IPS-20b (cell line): ENCODE measurements around the gene CDK6.

Experiments used
- H3K27ac ChIP-seq: one replicate; pipeline ENCODE4 v1.5.1; 2013; ENCODE audit warnings: low read length
- H3K27me3 ChIP-seq: 2 replicates; pipeline ENCODE4 v1.6.1; 2013; ENCODE audit warnings: mild to moderate bottlenecking, low read length, inconsistent platforms; ENCODE audit not compliant: insufficient read depth
- H3K36me3 ChIP-seq: 2 replicates; pipeline ENCODE4 v1.6.1; 2013; ENCODE audit warnings: low read depth, mild to moderate bottlenecking, inconsistent platforms, low read length, moderate library complexity; ENCODE audit not compliant: insufficient read depth
- H3K4me1 ChIP-seq: 2 replicates; pipeline ENCODE4 v1.6.1; 2013; ENCODE audit warnings: mild to moderate bottlenecking, control low read depth, inconsistent platforms, low read length, moderate library complexity; ENCODE audit not compliant: insufficient read depth
- H3K4me3 ChIP-seq: 2 replicates; pipeline ENCODE4 v1.5.1; 2013; ENCODE audit warnings: mild to moderate bottlenecking, low read length, inconsistent platforms
- H3K9ac ChIP-seq: 2 replicates; pipeline ENCODE4 v1.6.1; 2013; ENCODE audit warnings: low read depth, mild to moderate bottlenecking, inconsistent platforms, low read length, moderate library complexity
- H3K9me3 ChIP-seq: 2 replicates; pipeline ENCODE4 v1.6.1; 2013; ENCODE audit warnings: mild to moderate bottlenecking, low read depth, low read length, inconsistent platforms; ENCODE audit not compliant: insufficient read depth

The CDK6 gene

GRCh38 chr7:92799446-92800211 lies 36.7 kb downstream of the CDK6 start:
- Histone ChIP-seq H3K4me3 (no peak overlapping the region), H3K9ac (no peak overlapping the region), H3K36me3 (no peaks in the 10 kb centered on the region), H3K27me3 (no peaks in the 10 kb centered on the region), H3K27ac (no peak overlapping the region), H3K4me1 (no peaks in the 10 kb centered on the region), H3K9me3 (no peaks in the 10 kb centered on the region)

- H3K4me1 ChIP-seq, result no peaks in the 10 kb centered on the region
- H3K27ac ChIP-seq, result no peak overlapping the region
- H3K9me3 ChIP-seq, result no peaks in the 10 kb centered on the region
- H3K27me3 ChIP-seq, result no peaks in the 10 kb centered on the region
- no peak overlapping the region for H3K4me3 ChIP-seq
- no peak overlapping the region for H3K9ac ChIP-seq
- no peaks in the 10 kb centered on the region for H3K36me3 ChIP-seq
These were observed 37.7 kb downstream of the CDK6 start for GRCh38 chr7:92798517-92799249.

GRCh38 chr7:92797693-92798092 lies 38.7 kb downstream of the CDK6 start:
- H3K4me1 ChIP-seq, result no peaks in the 10 kb centered on the region
- no peaks in the 10 kb centered on the region for H3K36me3 ChIP-seq

GRCh38 chr7:92797284-92797683 lies 39.1 kb downstream of the CDK6 start:
- Histone ChIP-seq H3K9me3 (no peaks in the 10 kb centered on the region), H3K27ac (no peak overlapping the region), H3K36me3 (no peaks in the 10 kb centered on the region), H3K4me1 (no peaks in the 10 kb centered on the region), H3K4me3 (no peak overlapping the region), H3K27me3 (no peaks in the 10 kb centered on the region), H3K9ac (no peak overlapping the region)

More at GRCh38 chr7:92797693-92798092, 38.7 kb downstream of the CDK6 start:
- Histone ChIP-seq H3K9ac (no peak overlapping the region), H3K27ac (no peak overlapping the region), H3K9me3 (no peaks in the 10 kb centered on the region), H3K4me3 (no peak overlapping the region), H3K27me3 (no peaks in the 10 kb centered on the region)

- no peaks in the 10 kb centered on the region for H3K4me1 ChIP-seq
- no peaks in the 10 kb centered on the region for H3K36me3 ChIP-seq
- no peaks in the 10 kb centered on the region; the same call in 1 of the 2 replicates for H3K9me3 ChIP-seq
- H3K4me3 ChIP-seq, result no peak overlapping the region
- H3K27me3 ChIP-seq, result no peaks in the 10 kb centered on the region
- no peak overlapping the region for H3K27ac ChIP-seq
- H3K9ac ChIP-seq, result no peak overlapping the region
These were observed 41.5 kb downstream of the CDK6 start for GRCh38 chr7:92794831-92795230.

GRCh38 chr7:92794391-92794790 lies 42.0 kb downstream of the CDK6 start:
- H3K9ac ChIP-seq, result no peak overlapping the region
- no peak overlapping the region for H3K4me3 ChIP-seq
- H3K27ac ChIP-seq, result no peak overlapping the region
- no peaks in the 10 kb centered on the region for H3K36me3 ChIP-seq
- peaks cover under 1% of the 10 kb centered on the region; the same call in 1 of the 2 replicates for H3K9me3 ChIP-seq
- H3K27me3 ChIP-seq, result no peaks in the 10 kb centered on the region
- no peaks in the 10 kb centered on the region for H3K4me1 ChIP-seq

GRCh38 chr7:92793656-92794205 lies 42.6 kb downstream of the CDK6 start:
- H3K4me3 ChIP-seq, result no peak overlapping the region
- peaks cover 8% of the 10 kb centered on the region; the same call in 1 of the 2 replicates for H3K9me3 ChIP-seq
- H3K9ac ChIP-seq, result no peak overlapping the region
- H3K36me3 ChIP-seq, result no peaks in the 10 kb centered on the region
- H3K27ac ChIP-seq, result no peak overlapping the region
- no peaks in the 10 kb centered on the region for H3K27me3 ChIP-seq
- no peaks in the 10 kb centered on the region for H3K4me1 ChIP-seq

GRCh38 chr7:92790992-92791391 lies 45.4 kb downstream of the CDK6 start:
- Histone ChIP-seq H3K4me3 (no peak overlapping the region), H3K36me3 (no peaks in the 10 kb centered on the region), H3K27ac (no peak overlapping the region), H3K4me1 (peaks cover 2% of the 10 kb centered on the region; the same call in 1 of the 2 replicates), H3K9me3 (peaks cover 17% of the 10 kb centered on the region; the same call in 1 of the 2 replicates), H3K9ac (no peak overlapping the region), H3K27me3 (no peaks in the 10 kb centered on the region)

GRCh38 chr7:92788559-92789183 lies 47.7 kb downstream of the CDK6 start:
- H3K4me3 ChIP-seq, result no peak overlapping the region
- peaks cover 14% of the 10 kb centered on the region; the same call in 1 of the 2 replicates for H3K4me1 ChIP-seq
- H3K9me3 ChIP-seq, result peaks cover 17% of the 10 kb centered on the region; the same call in 1 of the 2 replicates
- no peaks in the 10 kb centered on the region for H3K27me3 ChIP-seq
- no peaks in the 10 kb centered on the region for H3K36me3 ChIP-seq
- no peak overlapping the region for H3K9ac ChIP-seq
- H3K27ac ChIP-seq, result no peak overlapping the region

GRCh38 chr7:92785923-92786322 lies 50.5 kb downstream of the CDK6 start:
- H3K36me3 ChIP-seq, result no peaks in the 10 kb centered on the region
- no peaks in the 10 kb centered on the region for H3K27me3 ChIP-seq
- H3K4me1 ChIP-seq, result peaks cover 20% of the 10 kb centered on the region; the same call in 1 of the 2 replicates
- H3K9me3 ChIP-seq, result peaks cover 17% of the 10 kb centered on the region; the same call in 1 of the 2 replicates
- H3K27ac ChIP-seq, result no peak overlapping the region
- H3K4me3 ChIP-seq, result no peak overlapping the region
- H3K9ac ChIP-seq, result no peak overlapping the region; the same call in 1 of the 2 replicates

GRCh38 chr7:92784935-92785334 lies 51.4 kb downstream of the CDK6 start:
- Histone ChIP-seq H3K36me3 (no peaks in the 10 kb centered on the region), H3K9me3 (peaks cover 17% of the 10 kb centered on the region; the same call in 1 of the 2 replicates), H3K4me1 (peaks cover 20% of the 10 kb centered on the region; the same call in 1 of the 2 replicates), H3K27me3 (no peaks in the 10 kb centered on the region), H3K27ac (no peak overlapping the region), H3K4me3 (no peak overlapping the region), H3K9ac (no peak overlapping the region)
